Activated gamma-delta T cell (primary cell): ENCODE results near the gene IDH3G.

Experiments used
- DNase-seq: peaks from one replicate; lab custom pipeline; 2025; lab: John Stamatoyannopoulos, UW

IDH3G gene

GRCh38 chrX:153816831-153817690, 22.9 kb upstream of the IDH3G start:
- DNase-seq: no peak

GRCh38 chrX:153814591-153815315, 20.6 kb upstream of the IDH3G start:
- DNase-seq: no peak

GRCh38 chrX:153813161-153813560, 19.0 kb upstream of the IDH3G start:
- no peak for DNase-seq

GRCh38 chrX:153812220-153812619, 18.0 kb upstream of the IDH3G start:
- DNase-seq: no peak

GRCh38 chrX:153807976-153808375, 13.8 kb upstream of the IDH3G start:
- DNase-seq: no peak

GRCh38 chrX:153806999-153807575, 12.9 kb upstream of the IDH3G start:
- DNase-seq: no peak

GRCh38 chrX:153805436-153805835, 11.3 kb upstream of the IDH3G start:
- no peak for DNase-seq

- DNase-seq: no peak
These were observed 10.4 kb upstream of the IDH3G start for GRCh38 chrX:153804621-153805020.

GRCh38 chrX:153804100-153804595, 10.0 kb upstream of the IDH3G start:
- no peak for DNase-seq

- no peak for DNase-seq
These were observed 9.3 kb upstream of the IDH3G start for GRCh38 chrX:153803211-153804099.

GRCh38 chrX:153802513-153803045, 8.4 kb upstream of the IDH3G start:
- DNase-seq: no peak

GRCh38 chrX:153801669-153802068, 7.5 kb upstream of the IDH3G start:
- no peak for DNase-seq

- no peak for DNase-seq
These were observed 6.6 kb upstream of the IDH3G start for GRCh38 chrX:153800746-153801145.

- DNase-seq: no peak
These were observed 6.1 kb upstream of the IDH3G start for GRCh38 chrX:153800177-153800722.

- no peak for DNase-seq
These were observed 5.2 kb upstream of the IDH3G start for GRCh38 chrX:153799326-153799725.

GRCh38 chrX:153797415-153798015, 3.3 kb upstream of the IDH3G start:
- DNase-seq: no peak

GRCh38 chrX:153794897-153795816, 982 bp upstream of the IDH3G start:
- no peak for DNase-seq

- DNase-seq: no peak
These were observed 884 bp downstream of the IDH3G start for GRCh38 chrX:153793291-153793690.

GRCh38 chrX:153792368-153792767, 1.8 kb downstream of the IDH3G start:
- DNase-seq: no peak
